Activated naive CD8-positive, alpha-beta T cell treated with anti-CD3 and anti-CD28 coated beads for 36 hours (primary cell): Measurements from ENCODE around the gene TTC7B. TPM values are rescaled to one million over a fixed set of nuclear protein-coding genes. Genes with fewer than 3 reads are reported as not detected.

Experiments used
- DNase-seq: peaks from one replicate; pipeline ENCODE4 v3.0.0; 2021
- H3K27ac Mint-ChIP-seq: one replicate; pipeline ENCODE4 v1.8.0; 2022; ENCODE audit warnings: mild to moderate bottlenecking, moderate library complexity, mixed read lengths
- H3K27me3 Mint-ChIP-seq: one replicate; pipeline ENCODE4 v1.8.0; 2022; ENCODE audit warnings: mild to moderate bottlenecking, mixed read lengths
- H3K36me3 Mint-ChIP-seq: one replicate; pipeline ENCODE4 v1.8.0; 2021; ENCODE audit warnings: mild to moderate bottlenecking, mixed read lengths
- H3K4me1 Mint-ChIP-seq: one replicate; pipeline ENCODE4 v1.8.0; 2021; ENCODE audit warnings: mixed read lengths
- H3K4me3 Mint-ChIP-seq: one replicate; pipeline ENCODE4 v1.8.0; 2022; ENCODE audit warnings: mild to moderate bottlenecking, moderate library complexity, mixed read lengths
- H3K9me3 Mint-ChIP-seq: one replicate; pipeline ENCODE4 v1.8.0; 2022; ENCODE audit warnings: mixed read lengths
- total RNA-seq, 2 experiments: library from RNA; stranded (reverse); gene quantifications; one replicate each; pipeline ENCODE4 v1.2.3, GENCODE V29; 2021

Gene TTC7B
- total RNA-seq, 2 experiments from 2014 or later, result 7.1 to 7.6 TPM

DNA sequence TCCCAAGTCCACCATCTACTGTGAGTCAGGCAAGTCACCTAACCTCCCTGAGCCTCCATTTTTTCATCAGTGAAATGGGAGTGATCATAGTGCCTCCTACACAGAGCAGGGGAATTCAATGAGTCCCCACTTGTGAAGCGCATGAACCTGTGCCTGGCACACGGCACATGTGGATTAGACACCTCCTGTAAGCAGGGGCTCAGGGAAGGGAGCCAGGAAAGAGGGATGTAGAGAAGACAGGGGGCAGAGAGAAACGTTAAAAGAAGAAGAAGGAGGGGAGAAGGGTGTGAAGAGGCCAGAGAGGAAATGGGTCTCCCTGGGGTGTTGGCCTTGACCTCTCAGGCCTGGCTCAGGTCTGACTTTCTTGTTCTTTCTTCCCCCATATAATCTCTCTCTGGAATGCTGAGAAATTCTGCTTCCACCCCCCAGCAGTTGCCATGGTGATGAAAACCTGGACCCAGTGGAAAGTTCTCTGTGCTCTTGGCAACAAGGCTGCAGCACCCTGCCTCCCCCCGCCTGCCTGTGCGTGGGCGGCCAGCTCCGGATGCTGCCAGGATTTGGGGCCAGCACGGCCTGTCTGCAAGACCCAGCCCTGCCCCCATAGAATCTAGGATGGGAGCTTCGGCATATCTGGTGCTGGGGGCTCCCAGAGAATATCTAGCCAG, 324.9 kb downstream of the TTC7B start:
- no peak for DNase-seq
- no peaks in the 10 kb centered on the region for H3K36me3 Mint-ChIP-seq
- H3K4me3 Mint-ChIP-seq, result no peak overlapping the region
- no peaks in the 10 kb centered on the region for H3K27me3 Mint-ChIP-seq
- H3K9me3 Mint-ChIP-seq, result no peaks in the 10 kb centered on the region
- H3K27ac Mint-ChIP-seq, result no peak overlapping the region
- H3K4me1 Mint-ChIP-seq, result no peaks in the 10 kb centered on the region

DNA sequence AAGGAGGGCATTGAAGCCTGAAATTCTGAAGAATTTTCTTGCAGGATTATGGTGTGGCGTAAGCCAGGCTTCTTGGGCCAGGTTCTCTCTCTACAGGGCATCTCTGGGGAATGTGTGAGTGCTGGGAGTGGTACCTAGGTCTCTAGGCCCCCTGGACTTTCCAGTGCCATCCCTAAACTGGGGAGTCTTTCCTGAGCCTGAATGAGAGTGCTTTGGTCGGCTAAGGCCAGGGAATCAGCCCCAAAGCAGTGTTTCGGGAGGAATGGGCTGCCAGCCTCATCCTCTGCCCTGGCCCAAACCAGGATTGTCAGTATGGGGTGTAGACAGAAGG, 325.5 kb downstream of the TTC7B start:
- H3K27ac Mint-ChIP-seq, result no peak overlapping the region
- no peaks in the 10 kb centered on the region for H3K9me3 Mint-ChIP-seq
- H3K27me3 Mint-ChIP-seq, result no peaks in the 10 kb centered on the region
- no peak for DNase-seq
- H3K4me1 Mint-ChIP-seq, result no peaks in the 10 kb centered on the region
- H3K36me3 Mint-ChIP-seq, result no peaks in the 10 kb centered on the region
- H3K4me3 Mint-ChIP-seq, result no peak overlapping the region

DNA sequence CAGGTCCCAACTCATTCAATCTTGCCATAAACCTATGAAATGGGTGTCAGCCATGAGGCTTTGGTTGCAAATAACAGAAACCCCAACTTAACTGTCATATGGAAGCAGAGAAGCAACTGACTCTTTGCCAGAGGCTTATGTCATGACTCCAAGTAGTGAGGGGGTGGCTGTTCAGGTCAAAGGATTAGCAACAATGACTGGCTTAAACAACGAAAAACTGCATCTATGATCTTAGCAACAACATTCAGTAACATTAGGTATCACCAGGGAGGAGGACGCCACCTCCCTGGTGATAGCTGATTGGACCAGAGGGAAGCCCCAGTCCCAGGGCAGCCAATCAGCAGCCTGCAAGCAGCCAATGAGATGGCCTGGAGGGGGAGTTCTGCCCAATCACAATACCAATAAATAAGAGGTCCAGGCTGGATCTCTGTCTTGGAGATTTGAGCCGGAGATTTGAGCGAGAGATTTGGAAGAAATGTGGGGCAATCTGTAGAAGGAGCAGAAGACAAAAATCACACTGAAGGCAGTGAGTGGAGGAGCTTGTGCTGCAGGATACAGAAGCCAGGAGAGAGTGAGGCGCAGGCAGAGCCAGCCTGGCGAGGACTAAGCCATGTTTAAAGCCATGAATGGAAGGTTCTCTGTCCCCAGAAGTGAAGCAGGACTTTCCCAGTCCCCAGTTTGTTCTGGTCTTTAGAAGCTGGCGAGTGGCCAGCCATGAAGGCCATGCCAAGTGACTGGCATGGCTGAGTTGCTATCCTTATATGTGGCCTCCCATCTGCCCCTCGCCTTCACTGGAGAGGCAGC, 326.1 kb downstream of the TTC7B start:
- H3K27me3 Mint-ChIP-seq, result no peaks in the 10 kb centered on the region
- DNase-seq, result no peak
- no peaks in the 10 kb centered on the region for H3K4me1 Mint-ChIP-seq

DNA sequence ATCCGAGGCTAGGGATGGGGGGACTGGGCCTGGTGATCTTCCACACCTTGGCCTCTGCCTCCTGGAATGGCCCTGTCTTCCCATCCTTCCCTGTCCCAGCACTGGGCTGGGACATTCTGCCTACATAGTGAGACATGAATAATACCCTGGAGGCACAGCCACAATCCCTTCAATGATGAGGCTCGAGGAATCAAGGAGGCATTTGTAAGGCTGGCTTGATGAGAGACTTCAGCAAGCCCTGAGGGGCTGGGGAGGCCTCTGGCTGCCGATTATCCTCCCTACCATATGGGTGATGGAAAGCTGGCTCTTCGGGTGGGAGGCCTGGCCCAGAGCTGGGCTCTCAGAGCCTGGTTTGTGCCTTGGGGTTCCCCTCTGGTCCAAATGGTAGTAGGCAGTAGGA, 326.9 kb downstream of the TTC7B start:
- Mint-ChIP-seq H3K27me3 (no peaks in the 10 kb centered on the region), H3K27ac (no peak overlapping the region), H3K36me3 (no peaks in the 10 kb centered on the region), H3K9me3 (no peaks in the 10 kb centered on the region), H3K4me3 (no peak overlapping the region), H3K4me1 (peaks cover 1% of the 10 kb centered on the region)
- no peak for DNase-seq

More for the DNA sequence above, 326.1 kb downstream of the TTC7B start:
- H3K36me3 Mint-ChIP-seq, result no peaks in the 10 kb centered on the region
- H3K27ac Mint-ChIP-seq, result no peak overlapping the region
- H3K9me3 Mint-ChIP-seq, result no peaks in the 10 kb centered on the region
- no peak overlapping the region for H3K4me3 Mint-ChIP-seq

DNA sequence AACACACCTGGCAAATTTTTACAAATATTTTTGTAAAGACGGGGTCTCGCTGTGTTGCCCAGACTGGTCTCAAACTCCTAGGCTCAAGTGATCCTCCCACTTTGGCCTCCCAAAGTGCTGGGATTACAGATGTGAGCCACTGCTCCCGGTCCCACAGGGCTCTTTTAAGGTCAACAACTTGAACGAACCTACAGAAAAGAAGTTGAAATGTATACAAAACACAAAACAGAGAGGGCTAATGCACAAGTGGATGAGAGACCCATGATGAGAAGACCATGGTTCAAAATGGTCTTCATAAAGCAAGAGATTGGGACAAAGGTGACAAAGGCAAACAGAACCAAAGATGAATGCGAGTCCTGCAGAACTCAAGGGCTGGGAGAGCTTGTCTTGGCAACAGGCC, 328.0 kb downstream of the TTC7B start:
- no peak for DNase-seq
- H3K4me3 Mint-ChIP-seq, result no peak overlapping the region
- H3K27ac Mint-ChIP-seq, result no peak overlapping the region
- no peaks in the 10 kb centered on the region for H3K27me3 Mint-ChIP-seq
- H3K36me3 Mint-ChIP-seq, result no peaks in the 10 kb centered on the region
- no peaks in the 10 kb centered on the region for H3K9me3 Mint-ChIP-seq
- H3K4me1 Mint-ChIP-seq, result peaks cover 8% of the 10 kb centered on the region

DNA sequence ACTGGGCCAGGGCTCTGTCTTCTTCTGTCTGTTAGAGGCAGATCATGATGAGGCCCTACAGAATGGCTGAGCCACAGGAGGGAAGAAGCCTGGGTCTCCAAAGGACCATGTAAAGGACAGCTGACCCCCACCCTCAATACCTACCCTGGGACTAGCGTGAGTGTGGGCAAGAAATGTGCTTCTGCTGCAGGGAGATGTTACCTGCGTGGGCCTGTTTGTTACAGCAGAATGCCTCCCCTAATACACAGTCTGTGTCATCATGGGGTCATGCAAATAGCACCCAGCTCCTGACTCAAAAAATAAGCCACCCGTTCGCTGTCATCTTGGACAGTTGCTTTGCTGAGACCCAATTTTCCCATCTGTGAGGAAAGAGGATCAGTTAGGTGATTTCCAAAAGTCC, 328.8 kb downstream of the TTC7B start:
- no peaks in the 10 kb centered on the region for H3K36me3 Mint-ChIP-seq
- no peaks in the 10 kb centered on the region for H3K27me3 Mint-ChIP-seq
- H3K27ac Mint-ChIP-seq, result no peak overlapping the region
- no peak overlapping the region for H3K4me3 Mint-ChIP-seq
- DNase-seq, result no peak
- peaks cover 8% of the 10 kb centered on the region for H3K4me1 Mint-ChIP-seq
- H3K9me3 Mint-ChIP-seq, result no peaks in the 10 kb centered on the region

DNA sequence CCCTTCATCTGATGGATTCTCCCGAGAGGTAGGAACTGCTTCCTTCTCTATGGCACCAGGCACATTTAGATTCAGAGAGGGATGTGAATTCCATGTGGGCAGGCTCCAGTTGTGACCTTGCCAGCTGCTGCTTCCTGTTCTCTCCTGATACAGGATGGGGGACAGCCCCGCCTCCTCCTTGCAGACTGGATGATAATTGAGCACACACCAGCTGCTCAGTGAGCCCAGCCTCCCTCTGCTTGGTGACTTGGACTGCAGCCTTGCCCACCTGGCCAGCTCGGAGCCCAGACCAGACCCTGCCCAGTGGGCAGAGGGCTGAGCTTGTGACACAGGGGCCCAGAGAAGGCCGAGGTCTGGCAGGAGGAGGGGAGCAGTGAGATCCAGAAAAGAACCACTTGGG, 329.2 kb downstream of the TTC7B start:
- Mint-ChIP-seq H3K4me1 (peaks cover 8% of the 10 kb centered on the region), H3K4me3 (no peak overlapping the region), H3K9me3 (peaks cover 2% of the 10 kb centered on the region), H3K27ac (no peak overlapping the region), H3K36me3 (no peaks in the 10 kb centered on the region), H3K27me3 (no peaks in the 10 kb centered on the region)
- DNase-seq, result no peak

DNA sequence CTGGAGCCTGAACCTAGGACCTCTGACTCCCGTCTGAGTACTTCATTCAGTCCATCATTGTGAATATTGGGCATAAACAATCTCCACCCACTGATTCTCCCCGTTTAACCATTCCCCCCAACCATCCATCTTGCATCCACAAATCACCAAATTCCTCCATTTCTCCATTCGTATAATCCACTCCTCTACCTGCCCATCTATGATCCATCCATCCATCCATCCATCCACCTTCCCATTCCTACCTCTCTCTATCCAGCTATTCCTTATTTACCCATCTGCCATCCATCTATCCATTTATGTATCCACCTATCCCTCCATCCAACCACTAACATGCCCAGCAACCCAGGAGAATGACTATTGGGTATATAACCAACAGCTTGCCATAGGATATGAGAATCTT, 331.9 kb downstream of the TTC7B start:
- H3K9me3 Mint-ChIP-seq, result peaks cover 5% of the 10 kb centered on the region
- no peak overlapping the region for H3K27ac Mint-ChIP-seq
- no peaks in the 10 kb centered on the region for H3K27me3 Mint-ChIP-seq
- peaks cover 1% of the 10 kb centered on the region for H3K36me3 Mint-ChIP-seq
- H3K4me1 Mint-ChIP-seq, result peaks cover 8% of the 10 kb centered on the region
- H3K4me3 Mint-ChIP-seq, result no peak overlapping the region
- DNase-seq, result no peak

DNA sequence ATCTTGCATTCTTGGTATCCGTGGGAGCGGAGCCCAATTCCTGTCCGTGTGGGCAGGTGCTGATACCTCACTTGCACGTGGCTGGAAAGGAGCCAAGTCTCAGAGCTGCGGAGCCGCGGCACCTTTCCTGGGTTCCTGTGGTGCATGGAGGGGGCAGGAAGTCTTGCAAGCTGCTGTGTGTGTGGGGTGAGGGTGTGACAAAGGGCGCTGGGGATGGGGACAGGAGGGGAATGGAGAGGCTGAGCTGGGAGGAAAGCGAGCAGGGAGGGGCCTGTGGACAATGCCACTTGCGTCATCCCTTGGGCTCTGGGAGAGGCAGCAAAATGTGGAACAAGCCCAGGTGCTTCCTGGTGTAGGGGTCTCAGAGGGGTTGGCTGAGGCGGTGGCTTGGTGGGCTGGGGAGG, 332.7 kb downstream of the TTC7B start:
- Mint-ChIP-seq H3K4me3 (no peak overlapping the region), H3K4me1 (peaks cover 8% of the 10 kb centered on the region), H3K27me3 (no peaks in the 10 kb centered on the region), H3K27ac (no peak overlapping the region), H3K36me3 (peaks cover 1% of the 10 kb centered on the region), H3K9me3 (peaks cover 5% of the 10 kb centered on the region)
- peak; percentile 17 for DNase-seq

DNA sequence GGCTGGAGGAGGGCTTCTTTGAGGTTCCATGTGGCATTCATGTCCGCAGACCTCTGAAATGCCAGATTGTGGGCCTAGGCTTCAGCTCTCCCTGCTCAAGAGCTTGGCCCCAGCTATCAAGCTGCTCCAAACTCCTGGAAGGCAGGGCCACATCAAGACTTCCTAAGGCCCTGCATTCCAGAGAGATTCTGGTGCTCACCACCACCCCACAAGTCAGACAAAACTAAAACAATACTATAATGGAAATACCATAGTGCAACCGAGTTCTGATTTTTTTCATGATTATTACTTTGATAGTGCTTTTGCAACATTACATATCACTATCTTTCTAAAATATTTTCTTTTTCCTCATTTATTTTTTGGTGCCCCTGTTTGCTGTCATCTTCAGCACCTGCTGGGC, 333.1 kb downstream of the TTC7B start:
- peaks cover 5% of the 10 kb centered on the region for H3K9me3 Mint-ChIP-seq
- no peak for DNase-seq
- peaks cover 8% of the 10 kb centered on the region for H3K4me1 Mint-ChIP-seq
- H3K27me3 Mint-ChIP-seq, result no peaks in the 10 kb centered on the region
- H3K27ac Mint-ChIP-seq, result no peak overlapping the region
- H3K4me3 Mint-ChIP-seq, result no peak overlapping the region
- peaks cover 1% of the 10 kb centered on the region for H3K36me3 Mint-ChIP-seq

DNA sequence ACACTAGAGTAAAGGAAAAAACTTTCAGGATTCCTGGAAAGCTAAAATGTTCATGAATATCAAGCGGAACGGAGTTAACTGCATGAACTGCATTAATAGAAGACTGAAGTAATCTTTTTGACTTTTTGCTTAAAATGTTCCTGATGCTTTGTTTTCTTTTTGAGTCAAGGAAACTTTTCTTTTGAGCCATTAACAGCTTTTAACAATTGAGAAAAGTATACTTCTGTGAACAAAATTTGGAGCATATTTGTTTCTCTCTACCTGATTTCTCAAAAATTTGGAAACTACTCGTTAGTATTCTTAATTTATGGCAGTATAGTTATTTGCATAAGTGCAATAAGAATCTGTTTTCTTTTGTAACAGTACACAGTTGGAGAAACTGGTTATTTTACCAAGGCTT, 340.9 kb downstream of the TTC7B start:
- peaks cover 5% of the 10 kb centered on the region for H3K27me3 Mint-ChIP-seq
- no peak overlapping the region for H3K27ac Mint-ChIP-seq
- H3K4me1 Mint-ChIP-seq, result no peaks in the 10 kb centered on the region
- DNase-seq, result no peak
- H3K36me3 Mint-ChIP-seq, result peaks cover 2% of the 10 kb centered on the region
- peaks cover 14% of the 10 kb centered on the region for H3K9me3 Mint-ChIP-seq
- H3K4me3 Mint-ChIP-seq, result no peak overlapping the region

Other genes starting within 250 kb of the TTC7B start
- 10 to 100 TPM; 10.1 to 13.1 TPM for gene RPS6KA5, start 244.2 kb upstream of the TTC7B start, total RNA-seq